ENCODE data around the gene CTSD.

Gene CTSD

GRCh38 chr11:1730059-1730629 is 33.6 kb downstream of the CTSD start:
- DNase-seq (ENCODE audit: low read depth, low spot score), result no peak

- no peak for DNase-seq (ENCODE audit: low read depth, low spot score)
These were observed 34.1 kb downstream of the CTSD start for GRCh38 chr11:1729692-1730011.

- DNase-seq (ENCODE audit: low read depth, low spot score), result no peak
These were observed 34.6 kb downstream of the CTSD start for GRCh38 chr11:1728931-1729691.

GRCh38 chr11:1728301-1728700 is 35.4 kb downstream of the CTSD start:
- no peak for DNase-seq (ENCODE audit: low read depth, low spot score)

- DNase-seq (ENCODE audit: low read depth, low spot score), result no peak
These were observed 35.9 kb downstream of the CTSD start for GRCh38 chr11:1727861-1728260.

- DNase-seq (ENCODE audit: low read depth, low spot score), result no peak
These were observed 36.5 kb downstream of the CTSD start for GRCh38 chr11:1727096-1727690.

- DNase-seq (ENCODE audit: low read depth, low spot score), result no peak
These were observed 43.9 kb downstream of the CTSD start for GRCh38 chr11:1719781-1720180.

- DNase-seq (ENCODE audit: low read depth, low spot score), result no peak
These were observed 45.4 kb downstream of the CTSD start for GRCh38 chr11:1718326-1718725.

GRCh38 chr11:1717745-1718144 is 46.0 kb downstream of the CTSD start:
- DNase-seq (ENCODE audit: low read depth, low spot score), result no peak

- no peak for DNase-seq (ENCODE audit: low read depth, low spot score)
These were observed 48.5 kb downstream of the CTSD start for GRCh38 chr11:1714908-1715885.

- DNase-seq (ENCODE audit: low read depth, low spot score), result no peak
These were observed 55.0 kb downstream of the CTSD start for GRCh38 chr11:1708716-1709115.

GRCh38 chr11:1707751-1708150 is 56.0 kb downstream of the CTSD start:
- no peak for DNase-seq (ENCODE audit: low read depth, low spot score)

GRCh38 chr11:1706634-1707400 is 56.9 kb downstream of the CTSD start:
- DNase-seq (ENCODE audit: low read depth, low spot score), result no peak

- no peak for DNase-seq (ENCODE audit: low read depth, low spot score)
These were observed 58.3 kb downstream of the CTSD start for GRCh38 chr11:1705126-1706052.

- DNase-seq (ENCODE audit: low read depth, low spot score), result no peak
These were observed 60.6 kb downstream of the CTSD start for GRCh38 chr11:1703146-1703545.
